Activated naive CD8-positive, alpha-beta T cell treated with anti-CD3 and anti-CD28 coated beads, Interleukin-2, amount 10 ng/mL, durations not matched to agents 7 days and 5 days (primary cell): ENCODE data around the gene RPS3. TPM values are rescaled to one million over a fixed set of nuclear protein-coding genes. Genes with fewer than 3 reads are reported as not detected.
"Not testable (repeated sequence)": the region's sequence is repeated elsewhere in the genome, so short reads cannot be mapped to it uniquely, and the experiment has no call there.

Experiments
- ATAC-seq: fragments of 150-1000 bp; cut with Tn5 transposase; one replicate; pipeline ENCODE4 v1.10.0; 2021; ENCODE audit warnings: low read depth, moderate library complexity
- POLR2A ChIA-PET: fragments of 350-600 bp; sonication (Branson Sonifier 250); formaldehyde crosslinking; loops from one replicate; lab custom pipeline; 2021; ENCODE audit warnings: antibody characterized with exemption; lab: Charles Lee
- DNase-seq: peaks from one replicate; pipeline ENCODE4 v3.0.0; 2021
- H3K27ac Mint-ChIP-seq: one replicate; pipeline ENCODE4 v1.8.0; 2022; ENCODE audit warnings: mild to moderate bottlenecking, mixed read lengths
- H3K27me3 Mint-ChIP-seq: one replicate; pipeline ENCODE4 v1.8.0; 2022; ENCODE audit warnings: mild to moderate bottlenecking, moderate library complexity, mixed read lengths
- H3K36me3 Mint-ChIP-seq: one replicate; pipeline ENCODE4 v1.8.0; 2021; ENCODE audit warnings: mild to moderate bottlenecking, mixed read lengths
- H3K4me1 Mint-ChIP-seq: one replicate; pipeline ENCODE4 v1.8.0; 2021; ENCODE audit warnings: mixed read lengths
- H3K4me3 Mint-ChIP-seq: one replicate; pipeline ENCODE4 v1.8.0; 2022; ENCODE audit warnings: mild to moderate bottlenecking, moderate library complexity, mixed read lengths
- H3K9me3 Mint-ChIP-seq: one replicate; pipeline ENCODE4 v1.8.0; 2021; ENCODE audit warnings: mixed read lengths
- total RNA-seq, 2 experiments: library from RNA; stranded (reverse); gene quantifications; one replicate each; pipeline ENCODE4 v1.2.3, GENCODE V29; 2021

The RPS3 gene
- 1,000 to 10,000 TPM; 3,289 to 3,447 TPM for total RNA-seq

GRCh38 chr11:75399344-75400145 lies at the start of gene RPS3:
Gene RPS3 (plus strand): TSS chr11:75399518. CDS start chr11:75399548, 30 bp downstream.
- no peaks in the 10 kb centered on the region for H3K9me3 Mint-ChIP-seq
- H3K36me3 Mint-ChIP-seq = peaks cover 45% of the 10 kb centered on the region
- POLR2A ChIA-PET = interaction anchor here (0.6 to 1.6 kb wide), 16 partner anchors 11 to 835 kb away, joined by 3 to 6 read pairs (median 4); partner anchors contain the start of gene GDPD5

DNA sequence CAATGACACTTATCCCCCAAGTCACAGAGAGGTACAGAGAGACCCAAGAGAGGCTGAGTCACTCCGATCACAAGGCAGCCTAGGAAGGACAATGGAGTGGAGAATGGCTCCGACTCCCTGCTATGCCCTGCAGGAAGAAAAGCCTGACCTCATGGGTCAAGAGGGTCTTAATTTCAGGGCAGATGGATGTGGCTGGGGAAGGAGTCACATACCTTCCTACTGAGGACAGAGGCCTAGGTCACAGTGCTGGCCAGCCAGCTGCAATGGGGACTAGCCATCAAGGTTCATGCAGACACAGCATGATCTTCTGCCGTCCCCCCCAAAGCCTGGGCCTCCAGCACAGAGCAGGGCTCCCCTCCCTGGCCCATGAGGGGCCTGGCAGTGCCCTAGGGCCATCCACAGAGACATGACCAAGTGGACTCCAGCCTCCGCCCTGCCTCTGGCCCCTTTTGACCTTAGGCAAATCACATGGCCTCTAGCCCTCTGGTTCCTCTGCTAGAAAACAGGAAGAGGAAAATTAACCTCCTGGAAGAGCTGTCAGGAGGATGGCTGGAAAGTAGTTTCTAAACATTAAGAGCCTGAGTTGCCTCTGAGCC lies 49.7 kb upstream of the RPS3 start:
- Mint-ChIP-seq H3K27ac (peak overlapping the region; percentile 76), H3K27me3 (no peaks in the 10 kb centered on the region), H3K36me3 (peaks cover 9% of the 10 kb centered on the region), H3K9me3 (no peaks in the 10 kb centered on the region), H3K4me1 (peaks cover 62% of the 10 kb centered on the region), H3K4me3 (peak overlapping the region; percentile 89)
- ATAC-seq (no peak), DNase-seq (no peak)
- POLR2A ChIA-PET = interaction anchor here (1.1 to 4.8 kb wide), 4 partner anchors 10 to 23 kb away, joined by 6 to 63 read pairs (median 40); no protein-coding TSS in a partner anchor

More at GRCh38 chr11:75399344-75400145, at the start of gene RPS3:
- H3K27ac Mint-ChIP-seq = peak within 1 kb of the TSS; percentile 95
- peak; percentile 93 for DNase-seq
- H3K4me3 Mint-ChIP-seq = peak within 1 kb of the TSS; percentile 91
- ATAC-seq = peak; percentile 91
- H3K4me1 Mint-ChIP-seq = peaks cover 42% of the 10 kb centered on the region
- H3K27me3 Mint-ChIP-seq = peaks cover 7% of the 10 kb centered on the region

GRCh38 chr11:75350122-75350742 lies 49.1 kb upstream of the RPS3 start:
- DNase-seq (no peak), ATAC-seq (no peak)
- Mint-ChIP-seq H3K27me3 (no peaks in the 10 kb centered on the region), H3K9me3 (no peaks in the 10 kb centered on the region), H3K4me3 (peak overlapping the region; percentile 89), H3K36me3 (peaks cover 9% of the 10 kb centered on the region), H3K27ac (peak overlapping the region; percentile 92), H3K4me1 (peaks cover 59% of the 10 kb centered on the region)
- POLR2A ChIA-PET = interaction anchor here (1.0 to 4.8 kb wide), 6 partner anchors 11 to 74 kb away, joined by 3 to 63 read pairs (median 20); no protein-coding TSS in a partner anchor

- Mint-ChIP-seq H3K27me3 (no peaks in the 10 kb centered on the region), H3K4me1 (peaks cover 58% of the 10 kb centered on the region), H3K27ac (peak overlapping the region; percentile 92), H3K4me3 (peak overlapping the region; percentile 89), H3K36me3 (peaks cover 10% of the 10 kb centered on the region), H3K9me3 (no peaks in the 10 kb centered on the region)
- ATAC-seq (peak; percentile 27), DNase-seq (peak; percentile 69)
- POLR2A ChIA-PET = interaction anchor here (0.9 to 4.8 kb wide), 7 partner anchors 11 to 74 kb away, joined by 3 to 63 read pairs (median 6); no protein-coding TSS in a partner anchor
Observed at GRCh38 chr11:75350743-75351540, 48.4 kb upstream of the RPS3 start.

- no peaks in the 10 kb centered on the region for H3K27me3 Mint-ChIP-seq
- H3K4me3 Mint-ChIP-seq = peak within 1 kb of the TSS; percentile 96
- no peaks in the 10 kb centered on the region for H3K9me3 Mint-ChIP-seq
- no peak for DNase-seq
- H3K36me3 Mint-ChIP-seq = peaks cover 8% of the 10 kb centered on the region
- POLR2A ChIA-PET = interaction anchor here (0.9 to 4.8 kb wide), 8 partner anchors 10 to 34 kb away, joined by 3 to 63 read pairs (median 9); no protein-coding TSS in a partner anchor
- H3K27ac Mint-ChIP-seq = peak within 1 kb of the TSS; percentile 98
- peaks cover 54% of the 10 kb centered on the region for H3K4me1 Mint-ChIP-seq
- no peak for ATAC-seq
Observed at GRCh38 chr11:75351541-75351790, 47.9 kb upstream of the RPS3 start, which contains the start of gene ARRB1. Gene ARRB1 (minus strand): TSS chr11:75351661. CDS start chr11:75351607, 54 bp downstream.

DNA sequence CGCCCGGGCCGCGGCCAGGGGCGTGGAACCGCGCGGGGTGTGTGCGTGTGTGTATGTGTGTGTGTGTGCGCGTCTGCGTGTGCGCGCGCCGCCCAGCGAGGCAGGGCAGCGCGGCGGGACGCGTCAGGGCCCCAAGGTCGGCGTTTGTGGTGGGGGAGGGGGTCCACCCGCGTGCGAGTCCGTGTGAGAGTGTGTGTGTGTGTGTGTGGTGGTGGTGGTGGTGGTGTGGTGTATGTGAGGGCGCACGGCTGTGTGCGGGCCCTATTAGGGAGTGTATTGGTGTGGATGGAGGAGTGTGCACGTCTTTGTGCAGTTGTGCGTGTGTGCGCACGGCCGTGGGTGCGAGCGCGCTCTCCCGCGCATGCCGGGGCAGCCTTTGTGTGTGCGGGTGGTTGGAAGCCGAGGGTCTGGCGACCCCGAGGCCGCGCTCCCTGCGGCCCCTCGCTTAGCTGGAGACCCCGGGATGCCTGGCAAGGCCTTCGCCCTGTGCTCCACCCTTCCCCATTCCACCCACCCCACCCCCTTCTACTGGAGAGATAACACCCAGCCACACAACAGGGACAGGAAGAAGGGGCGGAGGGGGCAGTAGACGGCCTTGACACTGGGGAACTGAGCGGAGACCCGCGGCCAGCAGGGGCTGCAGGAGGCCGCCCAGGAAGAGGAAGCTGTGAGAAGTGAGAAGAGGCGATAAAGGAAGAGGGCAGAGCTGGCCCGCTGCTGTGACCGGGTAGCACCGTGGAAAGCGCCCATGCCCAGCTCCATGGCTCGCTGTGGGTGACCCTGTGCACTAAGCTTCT lies 47.3 kb upstream of the RPS3 start:
- H3K27ac Mint-ChIP-seq = peak overlapping the region; percentile 98
- DNase-seq = peak; percentile 78
- H3K36me3 Mint-ChIP-seq = peaks cover 8% of the 10 kb centered on the region
- H3K9me3 Mint-ChIP-seq = no peaks in the 10 kb centered on the region
- H3K4me3 Mint-ChIP-seq = peak overlapping the region; percentile 96
- POLR2A ChIA-PET = interaction anchor here (0.7 to 4.8 kb wide), 14 partner anchors 10 to 76 kb away, joined by 3 to 63 read pairs (median 7); no protein-coding TSS in a partner anchor
- ATAC-seq = peak; percentile 68
- H3K4me1 Mint-ChIP-seq = peaks cover 52% of the 10 kb centered on the region
- H3K27me3 Mint-ChIP-seq = no peaks in the 10 kb centered on the region

DNA sequence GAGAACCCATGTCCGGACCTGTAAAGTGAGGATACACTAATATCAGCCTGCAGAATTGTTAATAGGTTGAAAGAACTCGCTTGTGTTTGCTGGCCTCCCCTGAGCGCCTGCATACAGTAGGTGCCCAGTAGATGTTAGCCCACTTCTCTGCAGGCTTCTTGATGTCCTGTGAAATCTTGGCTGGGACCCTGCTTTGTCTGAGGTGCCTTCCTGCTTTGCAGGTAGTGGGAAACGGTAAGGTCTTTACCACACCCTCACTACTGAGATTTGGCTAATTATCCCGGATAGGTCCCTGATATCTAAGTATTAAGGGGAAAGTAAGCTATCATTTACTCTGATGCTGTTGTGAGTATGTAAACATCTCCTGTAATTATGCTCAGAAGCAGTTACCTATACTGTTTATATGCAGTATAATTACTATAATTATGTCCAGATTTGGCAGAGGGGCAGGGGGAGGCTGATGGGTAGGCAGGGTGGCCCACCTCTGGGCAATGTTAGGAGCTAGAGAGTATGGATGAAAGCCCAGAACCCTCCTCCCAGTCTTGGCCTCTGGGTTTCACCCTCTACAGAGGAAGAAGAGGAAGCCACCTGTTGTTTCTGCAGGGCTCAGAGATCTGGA lies 46.6 kb upstream of the RPS3 start:
- H3K9me3 Mint-ChIP-seq = no peaks in the 10 kb centered on the region
- ATAC-seq = peak; percentile 1
- peaks cover 8% of the 10 kb centered on the region for H3K36me3 Mint-ChIP-seq
- peaks cover 51% of the 10 kb centered on the region for H3K4me1 Mint-ChIP-seq
- H3K27ac Mint-ChIP-seq = peak overlapping the region; percentile 98
- POLR2A ChIA-PET = interaction anchor here (0.7 to 4.8 kb wide), 12 partner anchors 9 to 77 kb away, joined by 3 to 63 read pairs (median 8); no protein-coding TSS in a partner anchor
- H3K4me3 Mint-ChIP-seq = peak overlapping the region; percentile 96
- DNase-seq = no peak
- H3K27me3 Mint-ChIP-seq = no peaks in the 10 kb centered on the region

DNA sequence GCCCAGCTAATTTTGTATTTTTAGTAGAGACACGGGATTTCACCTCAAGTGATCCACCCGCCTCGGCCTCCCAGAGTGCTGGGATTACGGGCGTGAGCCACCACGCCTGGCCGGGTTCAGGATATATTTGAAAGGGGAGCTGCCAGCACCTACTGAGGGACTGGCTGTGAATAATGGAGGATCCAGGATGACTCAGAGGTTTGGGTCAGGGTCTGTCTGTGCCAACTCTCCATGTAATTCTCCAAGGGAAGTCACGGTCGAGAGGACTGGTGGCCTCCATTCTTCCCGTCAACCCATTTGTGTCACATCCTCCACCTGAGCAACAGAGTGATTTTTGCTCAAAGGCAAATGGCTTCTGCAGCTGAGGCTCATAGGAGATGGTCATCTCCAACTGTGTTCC lies 44.3 kb upstream of the RPS3 start:
- no peaks in the 10 kb centered on the region for H3K9me3 Mint-ChIP-seq
- DNase-seq = no peak
- H3K4me3 Mint-ChIP-seq = no peak overlapping the region
- POLR2A ChIA-PET = interaction anchor here (2.0 kb wide), 1 partner anchor 14 kb away, joined by 8 read pairs; no protein-coding TSS in a partner anchor
- H3K27me3 Mint-ChIP-seq = no peaks in the 10 kb centered on the region
- peaks cover 5% of the 10 kb centered on the region for H3K36me3 Mint-ChIP-seq
- H3K27ac Mint-ChIP-seq = no peak overlapping the region
- peaks cover 32% of the 10 kb centered on the region for H3K4me1 Mint-ChIP-seq
- ATAC-seq = no peak

- H3K4me1 Mint-ChIP-seq = peaks cover 24% of the 10 kb centered on the region
- DNase-seq (no peak), ATAC-seq (no peak)
- H3K27ac Mint-ChIP-seq = no peak overlapping the region
- H3K36me3 Mint-ChIP-seq = peaks cover 7% of the 10 kb centered on the region
- no peaks in the 10 kb centered on the region for H3K9me3 Mint-ChIP-seq
- no peaks in the 10 kb centered on the region for H3K27me3 Mint-ChIP-seq
- H3K4me3 Mint-ChIP-seq = no peak overlapping the region
- POLR2A ChIA-PET = interaction anchor here (0.6 kb wide), 1 partner anchor 43 kb away, joined by 3 read pairs; no protein-coding TSS in a partner anchor
Observed at GRCh38 chr11:75356613-75357012, 42.7 kb upstream of the RPS3 start.

- POLR2A ChIA-PET = interaction anchor here (1.7 kb wide), 1 partner anchor 10 kb away, joined by 11 read pairs; no protein-coding TSS in a partner anchor
- not testable (repeated sequence) for H3K27ac Mint-ChIP-seq, DNase-seq, H3K4me1 Mint-ChIP-seq, ATAC-seq, H3K27me3 Mint-ChIP-seq, H3K4me3 Mint-ChIP-seq, H3K9me3 Mint-ChIP-seq, H3K36me3 Mint-ChIP-seq
Observed at GRCh38 chr11:75362285-75362684, 37.0 kb upstream of the RPS3 start.

GRCh38 chr11:75365711-75366181 lies 33.6 kb upstream of the RPS3 start:
- Mint-ChIP-seq H3K27ac (no peak overlapping the region), H3K4me3 (no peak overlapping the region), H3K4me1 (peaks cover 18% of the 10 kb centered on the region), H3K27me3 (no peaks in the 10 kb centered on the region), H3K36me3 (peaks cover 6% of the 10 kb centered on the region), H3K9me3 (peaks cover 3% of the 10 kb centered on the region)
- DNase-seq (no peak), ATAC-seq (no peak)
- POLR2A ChIA-PET = no interaction called here
